ENCODE data around the gene PDE8B. TPM values are rescaled to one million over a fixed set of nuclear protein-coding genes. Genes with fewer than 3 reads are reported as not detected.

The PDE8B gene
- total RNA-seq, 1 donor from 2014 or later, result 29.4 TPM

DNA sequence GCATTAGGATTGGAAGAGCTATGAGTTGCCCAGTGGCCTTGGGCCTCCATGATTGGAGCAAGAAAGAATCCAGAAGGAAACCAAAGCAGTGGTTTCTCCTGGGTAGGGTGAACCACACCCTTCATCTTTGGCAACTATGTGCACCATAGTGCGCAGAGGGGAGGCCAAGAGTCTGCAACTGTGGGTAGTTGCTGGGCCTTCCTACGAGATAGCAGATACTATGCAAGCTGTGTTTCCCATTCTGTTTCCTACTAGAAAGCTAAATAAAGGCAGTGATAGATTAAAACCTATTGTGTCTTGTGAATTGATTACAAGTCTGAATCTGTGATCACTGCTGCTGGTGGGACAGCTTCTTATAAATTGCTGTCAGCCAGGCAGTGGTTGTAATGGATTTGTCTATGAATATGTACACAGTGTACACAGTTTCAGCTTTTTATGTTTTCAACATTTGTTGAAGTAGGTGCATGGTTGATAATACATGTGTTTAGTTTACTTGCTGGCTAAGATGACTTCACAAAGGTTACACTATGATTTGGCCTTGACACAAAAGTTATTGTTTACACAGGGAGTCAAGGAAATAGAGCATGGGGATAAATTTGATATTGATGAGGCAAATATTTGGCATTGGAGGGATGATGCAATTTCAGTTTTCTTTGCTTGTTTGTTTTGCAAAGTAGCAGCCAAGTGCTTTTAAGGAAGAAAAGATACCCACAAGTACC, 23.7 kb upstream of the PDE8B start:
- DNase-seq (ENCODE audit: low spot score), result no peak

GRCh38 chr5:77189421-77189820, 21.1 kb upstream of the PDE8B start:
- no peak for DNase-seq (ENCODE audit: low spot score)

DNA sequence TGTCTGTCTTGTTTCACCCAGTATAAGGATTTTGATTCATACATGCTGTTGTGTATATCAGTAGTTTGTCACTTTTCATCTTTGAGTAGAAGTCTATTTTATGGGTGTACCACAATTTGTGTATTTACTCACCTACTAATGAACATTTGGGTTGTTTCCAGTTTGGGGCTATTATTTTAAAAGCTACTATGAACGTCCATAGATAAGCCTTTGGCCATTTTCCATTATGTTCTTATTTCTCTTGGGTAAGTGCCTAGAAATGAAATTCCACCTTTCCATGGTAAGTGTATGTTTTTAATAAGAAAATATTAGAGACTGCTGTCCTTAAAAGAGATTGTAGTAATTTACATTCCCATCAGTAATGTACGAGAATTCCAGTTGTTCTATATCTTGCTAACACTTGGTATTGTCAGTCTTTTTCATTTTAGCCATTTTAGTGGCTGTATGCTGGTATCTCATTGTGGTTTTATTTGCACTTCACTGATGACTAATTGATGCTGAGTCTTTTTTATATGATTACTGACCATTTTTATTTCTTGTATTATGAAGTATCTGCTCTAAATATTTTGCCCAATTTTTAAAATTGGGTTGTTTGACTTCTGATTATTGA, 17.9 kb upstream of the PDE8B start:
- DNase-seq (ENCODE audit: low spot score), result no peak

GRCh38 chr5:77194762-77195161, 15.7 kb upstream of the PDE8B start:
- DNase-seq (ENCODE audit: low spot score), result no peak

DNA sequence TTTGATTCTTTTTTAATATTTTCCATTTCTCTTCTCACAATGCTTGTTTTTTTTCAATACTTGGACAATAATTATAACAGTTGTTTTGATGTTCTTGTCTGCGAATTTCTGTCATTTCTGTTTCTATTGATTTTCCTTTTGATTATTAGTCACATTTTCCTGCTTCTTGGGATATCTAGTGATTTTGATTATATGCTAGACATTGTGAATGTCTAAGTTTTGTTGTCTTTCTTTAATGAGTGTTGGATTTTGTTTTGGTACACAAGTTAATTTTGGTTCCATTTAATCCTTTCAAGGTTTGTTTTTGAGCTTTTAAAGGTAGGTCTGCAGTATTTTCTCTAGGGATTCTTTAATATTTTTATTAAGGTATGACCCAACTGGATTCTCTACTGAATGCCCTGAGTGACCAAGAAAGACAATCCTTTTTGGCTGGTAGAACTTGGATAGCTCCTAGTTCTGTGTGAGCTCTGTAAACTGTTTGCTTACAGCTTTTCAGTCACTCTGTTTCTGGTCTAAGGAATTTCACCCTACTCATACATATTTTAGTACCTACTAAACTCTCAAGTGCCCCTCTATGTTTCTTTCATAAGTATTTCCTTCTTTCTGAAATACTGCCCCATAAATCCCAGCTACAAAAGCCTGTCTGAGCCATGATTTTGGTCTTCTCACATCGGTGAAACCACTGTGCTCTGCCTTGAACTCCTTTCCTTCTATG, 12.5 kb upstream of the PDE8B start:
- no peak for DNase-seq (ENCODE audit: low spot score)

DNA sequence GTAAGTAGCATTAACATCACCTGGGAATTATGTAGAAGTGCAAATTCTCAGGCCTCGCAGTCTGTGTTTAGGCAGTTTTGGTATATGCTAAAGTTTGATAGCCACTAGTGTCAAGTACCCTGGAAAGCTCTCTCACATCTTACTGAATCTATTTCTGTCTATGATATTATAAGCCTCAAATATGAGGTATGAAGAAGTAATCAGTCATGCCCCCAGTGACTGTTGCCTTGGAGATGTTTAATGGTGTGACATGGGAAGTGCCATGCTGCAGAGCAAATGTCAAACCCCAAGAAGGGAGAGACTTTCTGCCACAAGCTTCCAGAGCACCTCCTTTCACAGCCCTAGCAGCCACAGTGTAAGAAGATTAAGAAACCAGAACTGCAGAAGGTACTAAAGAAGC, 9.8 kb upstream of the PDE8B start:
- DNase-seq (ENCODE audit: low spot score), result no peak

DNA sequence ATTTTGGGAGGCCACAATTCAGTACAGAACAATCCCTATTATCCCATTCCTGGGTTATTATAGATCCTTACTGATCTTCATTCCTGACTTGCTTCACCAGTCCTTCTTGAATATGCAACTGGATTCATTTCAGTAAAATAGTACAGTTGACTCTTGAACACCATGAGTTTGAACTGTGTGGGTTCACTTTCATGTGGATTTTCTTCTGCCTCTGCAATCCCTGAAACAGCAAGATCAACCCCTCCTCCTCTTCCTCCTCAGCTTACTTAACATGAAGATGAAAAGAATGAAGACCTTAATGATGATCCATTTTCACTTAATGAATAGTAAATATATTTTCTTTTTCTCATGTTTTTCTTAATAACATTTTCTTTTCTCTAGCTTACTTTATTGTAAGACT, 8.3 kb upstream of the PDE8B start:
- DNase-seq (ENCODE audit: low spot score), result no peak

DNA sequence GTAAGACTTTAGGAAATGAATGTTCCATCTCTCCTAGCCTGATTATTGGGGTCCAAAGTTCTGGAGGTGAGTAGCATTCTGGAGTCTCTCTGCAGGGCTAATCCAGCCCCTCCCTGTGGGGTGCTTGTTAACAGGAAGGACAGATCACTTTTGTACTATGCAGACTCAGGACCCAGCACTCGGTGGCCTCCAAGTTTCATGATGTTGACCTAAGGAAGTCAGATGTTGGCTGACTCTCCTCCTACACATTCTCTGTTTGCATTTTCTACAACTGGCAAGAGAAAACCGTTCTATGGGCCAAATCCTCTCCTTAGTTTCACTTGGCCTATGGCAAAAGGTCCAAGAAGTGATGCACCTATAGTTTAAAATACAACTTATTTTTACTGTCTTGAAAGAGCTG, 5.5 kb upstream of the PDE8B start:
- DNase-seq (ENCODE audit: low spot score), result no peak

DNA sequence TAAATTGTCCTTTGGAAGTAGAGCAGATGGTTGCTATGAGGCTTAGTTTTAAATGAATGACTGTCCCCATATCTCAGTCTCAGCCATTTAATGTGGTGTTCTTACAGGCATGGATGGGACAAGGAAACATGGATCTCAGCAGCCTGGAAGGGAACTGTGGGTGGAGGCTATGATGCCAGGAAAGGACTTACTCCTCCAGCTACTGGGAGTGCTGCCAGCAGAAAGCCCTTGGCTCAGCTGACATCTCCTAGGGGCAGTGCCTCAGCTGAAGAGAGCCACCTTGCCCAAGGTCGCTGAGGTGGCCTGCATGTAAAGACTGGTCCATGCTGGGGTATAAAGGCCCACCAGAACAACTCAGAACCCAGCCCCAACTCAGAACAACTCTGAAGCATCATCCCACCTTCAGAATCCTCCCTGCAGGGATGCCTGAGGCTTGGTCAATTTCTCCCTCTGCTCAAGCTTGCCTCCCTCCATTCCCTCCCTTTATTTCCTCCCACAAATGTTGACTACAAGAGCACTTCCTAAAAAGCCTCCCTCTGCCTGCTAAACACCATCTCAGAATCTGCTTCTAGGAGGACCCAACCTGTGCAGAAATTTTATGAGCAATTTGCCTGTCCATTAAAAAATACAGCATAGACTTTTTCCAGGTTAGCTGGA, 1.8 kb upstream of the PDE8B start:
- no peak for DNase-seq (ENCODE audit: low spot score)

DNA sequence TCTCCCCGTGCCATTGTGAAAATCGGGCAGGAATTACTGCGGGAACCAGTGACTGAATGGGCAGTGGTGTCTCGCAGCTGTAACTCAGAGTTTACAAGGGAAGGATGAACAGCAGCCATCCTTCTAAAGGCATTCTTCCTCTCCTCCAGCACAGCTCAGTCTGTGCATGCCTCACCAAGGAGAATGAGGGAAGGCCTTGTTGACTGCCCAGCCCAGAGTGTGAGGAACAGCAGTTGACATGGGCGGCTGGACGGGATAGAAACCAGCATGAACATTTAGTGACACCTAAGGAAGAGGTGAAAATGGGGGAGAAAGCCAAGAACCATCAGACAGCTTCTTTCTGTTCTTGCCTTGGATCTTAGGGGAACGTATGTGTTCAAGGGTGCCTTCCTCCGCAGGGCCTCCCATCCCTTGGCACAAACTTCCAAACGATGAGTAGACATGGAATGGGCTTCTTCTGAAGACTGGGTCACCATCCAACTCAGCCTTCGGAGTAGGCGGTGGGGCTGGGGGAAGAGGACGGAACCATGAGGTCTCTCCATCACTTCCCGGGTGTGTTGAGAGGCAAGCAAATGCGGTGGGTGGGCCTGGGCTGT, 887 bp upstream of the PDE8B start:
- no peak for DNase-seq (ENCODE audit: low spot score)

GRCh38 chr5:77210964-77211690, 647 bp downstream of the PDE8B start:
- no peak for DNase-seq (ENCODE audit: low spot score)

DNA sequence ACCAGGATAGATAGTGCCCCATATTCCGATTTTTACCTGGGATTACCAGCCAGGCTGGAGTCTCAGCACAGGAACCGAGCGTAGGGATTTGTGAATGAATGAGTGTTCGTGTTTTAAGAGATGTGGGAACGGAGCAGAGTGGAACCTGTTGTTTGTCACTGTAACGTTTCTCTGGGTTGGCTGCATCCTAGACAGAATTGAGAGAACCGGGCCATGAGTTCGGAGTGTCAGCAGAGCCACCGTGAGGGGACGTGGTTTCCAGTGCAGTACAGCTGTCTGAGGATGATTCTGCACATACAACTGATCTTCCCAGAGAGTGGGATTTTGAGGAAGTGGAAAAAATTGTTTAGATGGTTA, 1.2 kb downstream of the PDE8B start:
- DNase-seq (ENCODE audit: low spot score), result no peak

- no peak for DNase-seq (ENCODE audit: low spot score)
Measured at GRCh38 chr5:77213601-77214000, 3.1 kb downstream of the PDE8B start.

- DNase-seq (ENCODE audit: low spot score), result no peak
Measured at GRCh38 chr5:77214151-77214550, 3.7 kb downstream of the PDE8B start.

DNA sequence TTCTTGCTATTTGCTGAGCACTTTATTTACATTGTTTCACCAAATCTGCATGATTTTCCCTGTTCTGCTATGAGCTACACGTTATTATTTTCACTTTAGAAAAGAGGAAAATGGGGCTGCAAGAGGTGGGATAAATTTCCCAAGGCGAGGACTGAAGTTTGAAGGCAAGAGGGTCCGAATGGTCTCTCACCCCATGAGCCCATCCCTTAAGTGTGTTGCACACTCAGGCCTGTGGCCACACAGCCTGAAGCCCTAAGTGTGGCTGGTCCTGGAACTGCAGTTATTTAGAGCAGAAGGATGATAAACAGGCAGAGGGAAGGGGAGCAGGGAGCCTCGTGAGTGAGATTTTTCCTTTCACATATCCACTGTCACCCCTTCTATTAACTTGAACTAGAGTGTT, 7.8 kb downstream of the PDE8B start:
- DNase-seq (ENCODE audit: low spot score), result no peak

- no peak for DNase-seq (ENCODE audit: low spot score)
Measured at GRCh38 chr5:77221115-77221514, 10.6 kb downstream of the PDE8B start.

GRCh38 chr5:77222722-77223121, 12.2 kb downstream of the PDE8B start:
- DNase-seq (ENCODE audit: low spot score), result no peak

- no peak for DNase-seq (ENCODE audit: low spot score)
Measured at GRCh38 chr5:77223653-77224052, 13.2 kb downstream of the PDE8B start.

- DNase-seq (ENCODE audit: low spot score), result no peak
Measured at GRCh38 chr5:77224672-77225355, 14.3 kb downstream of the PDE8B start.

DNA sequence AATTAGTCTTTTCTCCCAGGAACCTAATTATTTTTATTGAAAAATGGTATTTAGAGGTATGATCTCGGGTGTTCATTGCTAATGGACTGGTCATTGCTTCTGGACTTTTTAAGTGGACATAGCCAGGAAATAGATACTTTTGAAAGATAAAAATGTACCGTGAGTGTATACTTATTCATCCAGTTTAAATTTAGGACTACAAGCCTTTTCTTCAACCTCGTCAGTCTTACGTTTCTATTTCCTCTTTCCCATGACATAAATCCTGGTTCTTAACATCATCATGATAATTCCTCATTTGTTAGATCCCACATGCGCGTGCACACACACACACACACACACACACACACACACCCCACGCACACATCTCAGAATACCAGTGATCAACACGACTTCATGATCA, 15.1 kb downstream of the PDE8B start:
- DNase-seq (ENCODE audit: low spot score), result no peak

GRCh38 chr5:77229887-77230286, 19.4 kb downstream of the PDE8B start:
- DNase-seq (ENCODE audit: low spot score), result no peak

All from mucosa of gallbladder (tissue), 1 donor.